ENCODE results near the gene MCC. TPM values are rescaled to one million over a fixed set of nuclear protein-coding genes. Genes with fewer than 3 reads are reported as not detected.

Gene MCC
- total RNA-seq: 100 to 1,000 TPM in 1 of 4 donors, 1 to 10 TPM in 3; 1.2 to 133 (median 8.5) TPM

DNA sequence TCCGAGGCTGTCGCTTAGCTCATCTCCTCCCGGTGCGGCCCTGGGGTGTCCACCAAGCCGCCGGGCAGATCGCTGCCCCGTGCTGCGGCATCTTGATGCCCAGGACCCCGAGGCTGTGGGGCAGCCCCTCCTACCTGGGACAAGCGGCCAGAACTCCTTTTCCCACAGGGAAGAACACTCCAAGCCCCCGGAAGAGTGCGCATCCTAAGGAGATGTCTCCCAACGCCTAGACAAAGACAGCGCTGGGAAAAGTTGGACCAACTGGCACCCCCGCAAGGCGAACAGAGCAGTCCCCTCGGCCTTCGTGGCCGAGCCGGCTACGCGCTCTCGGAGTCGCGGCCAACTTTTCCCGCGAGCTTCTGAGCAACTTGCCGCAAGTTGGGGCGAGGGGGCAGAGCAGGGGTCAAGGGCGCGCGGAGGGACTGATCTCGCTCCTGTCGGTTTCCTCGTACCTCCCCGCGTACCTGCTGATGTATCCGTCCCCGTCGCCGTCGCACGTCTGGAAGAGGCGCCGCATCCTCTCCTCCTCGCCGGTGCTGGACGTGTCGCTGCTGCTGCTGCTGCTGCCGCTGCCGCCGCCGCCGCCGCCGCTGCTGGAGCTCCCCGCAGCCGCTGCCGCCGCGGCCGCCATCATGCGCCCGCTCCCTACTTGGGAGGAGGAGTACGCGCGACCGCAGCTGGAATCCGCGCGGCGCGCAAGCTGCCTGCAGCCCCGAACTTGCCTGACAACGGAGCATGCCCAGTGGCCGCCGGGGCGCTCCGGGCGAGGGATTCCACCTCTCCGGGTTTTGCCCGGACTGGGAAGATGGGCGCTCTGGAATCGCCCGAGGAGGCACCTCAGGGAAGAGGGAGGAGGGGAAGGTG is at the start of gene MCC:
TSS of gene MCC (minus strand) at position 673 of the 864 bp plus-strand sequence.
- H3K27me3 ChIP-seq: no peaks in the 10 kb centered on the region
- H3K4me3 ChIP-seq: peak within 1 kb of the TSS; percentile 24 to 64 (median 50)
- no peaks in the 10 kb centered on the region for H3K36me3 ChIP-seq
- TF ChIP-seq, protein P1, sequence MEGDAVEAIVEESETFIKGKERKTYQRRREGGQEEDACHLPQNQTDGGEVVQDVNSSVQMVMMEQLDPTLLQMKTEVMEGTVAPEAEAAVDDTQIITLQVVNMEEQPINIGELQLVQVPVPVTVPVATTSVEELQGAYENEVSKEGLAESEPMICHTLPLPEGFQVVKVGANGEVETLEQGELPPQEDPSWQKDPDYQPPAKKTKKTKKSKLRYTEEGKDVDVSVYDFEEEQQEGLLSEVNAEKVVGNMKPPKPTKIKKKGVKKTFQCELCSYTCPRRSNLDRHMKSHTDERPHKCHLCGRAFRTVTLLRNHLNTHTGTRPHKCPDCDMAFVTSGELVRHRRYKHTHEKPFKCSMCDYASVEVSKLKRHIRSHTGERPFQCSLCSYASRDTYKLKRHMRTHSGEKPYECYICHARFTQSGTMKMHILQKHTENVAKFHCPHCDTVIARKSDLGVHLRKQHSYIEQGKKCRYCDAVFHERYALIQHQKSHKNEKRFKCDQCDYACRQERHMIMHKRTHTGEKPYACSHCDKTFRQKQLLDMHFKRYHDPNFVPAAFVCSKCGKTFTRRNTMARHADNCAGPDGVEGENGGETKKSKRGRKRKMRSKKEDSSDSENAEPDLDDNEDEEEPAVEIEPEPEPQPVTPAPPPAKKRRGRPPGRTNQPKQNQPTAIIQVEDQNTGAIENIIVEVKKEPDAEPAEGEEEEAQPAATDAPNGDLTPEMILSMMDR (IDR thresholded peaks at IDR 0.05): no peak
- TF ChIP-seq POLR2A (IDR thresholded peaks at IDR 0.05): no peak
- H3K4me1 ChIP-seq: peaks cover 0 to 21% (median 2%) of the 10 kb centered on the region in 4 donors
- H3K9me3 ChIP-seq: peaks cover 0 to 12% (median 3%) of the 10 kb centered on the region in 4 donors
- peak in 2 of 3 donors; percentile 57 to 73 for DNase-seq
- H3K27ac ChIP-seq: peak within 1 kb of the TSS in 1 of 4 donors; percentile 35

DNA sequence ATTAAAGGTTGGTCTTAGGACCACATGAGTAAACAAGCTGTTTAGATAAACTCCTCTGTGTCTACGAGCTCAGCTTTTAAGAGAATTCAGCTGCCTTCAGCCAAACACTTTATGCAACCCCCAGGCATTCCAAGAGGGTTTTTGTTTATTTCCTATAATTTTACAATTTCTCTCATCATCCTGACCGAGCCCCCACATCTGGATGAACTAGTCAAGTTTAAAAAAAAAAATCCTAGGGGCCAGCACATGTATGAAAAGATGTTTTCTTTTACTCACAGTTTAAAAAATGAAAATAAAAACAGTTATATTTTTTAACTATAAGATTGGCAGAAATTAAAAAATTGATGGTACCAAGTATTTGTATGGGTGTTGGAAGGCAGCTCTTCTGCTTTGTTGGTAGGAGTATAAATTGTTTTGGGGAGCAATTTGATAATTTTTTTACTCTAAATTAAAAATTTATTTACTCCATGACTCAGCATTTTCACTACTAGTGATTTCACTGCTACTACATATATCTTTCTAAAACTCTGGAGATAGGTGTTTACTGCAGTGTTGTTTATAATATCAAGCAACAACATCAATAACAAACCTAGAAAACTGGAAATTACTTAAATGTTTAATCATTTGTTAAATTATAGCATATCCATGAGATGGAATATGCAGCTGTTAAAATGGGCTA is 43.4 kb upstream of the MCC start:
- Histone ChIP-seq H3K27me3 (no peaks in the 10 kb centered on the region), H3K36me3 (peaks cover 0 to 36% (median 0%) of the 10 kb centered on the region in 3 donors), H3K27ac (no peak overlapping the region), H3K4me1 (no peaks in the 10 kb centered on the region), H3K4me3 (no peak overlapping the region), H3K9me3 (peaks cover 0 to 6% (median 2%) of the 10 kb centered on the region in 4 donors)
- no peak for TF ChIP-seq POLR2A (IDR thresholded peaks at IDR 0.05)
- TF ChIP-seq, protein P1 (IDR thresholded peaks at IDR 0.05): no peak
- no peak for DNase-seq

DNA sequence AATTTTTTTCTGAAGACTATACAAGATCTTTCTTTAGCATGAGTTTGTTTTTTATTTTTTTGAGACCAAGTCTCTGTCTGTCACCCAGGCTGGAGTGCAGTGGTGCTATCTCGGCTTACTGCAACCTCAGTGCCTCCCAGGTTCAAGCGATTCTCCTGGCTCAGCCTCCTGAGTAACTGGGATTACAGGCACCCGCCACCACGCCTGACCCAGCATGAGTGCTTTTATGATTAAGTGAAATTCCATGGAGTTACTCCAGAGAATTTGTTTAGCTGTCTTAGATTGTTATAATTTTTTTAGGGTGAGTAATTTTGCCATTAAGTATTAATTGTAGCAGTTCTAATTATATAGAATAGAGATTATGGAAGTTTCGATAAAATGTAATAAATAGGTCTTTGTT is 39.5 kb upstream of the MCC start:
- H3K36me3 ChIP-seq: peaks cover 0 to under 1% (median 0%) of the 10 kb centered on the region in 3 donors
- no peak overlapping the region for H3K4me3 ChIP-seq
- TF ChIP-seq, protein P1 (IDR thresholded peaks at IDR 0.05): no peak
- no peak for TF ChIP-seq POLR2A (IDR thresholded peaks at IDR 0.05)
- no peak overlapping the region for H3K27ac ChIP-seq
- H3K4me1 ChIP-seq: peaks cover 0 to 5% (median 0%) of the 10 kb centered on the region in 4 donors
- peaks cover 0 to 6% (median 2%) of the 10 kb centered on the region in 4 donors for H3K9me3 ChIP-seq
- H3K27me3 ChIP-seq: no peaks in the 10 kb centered on the region
- no peak for DNase-seq

DNA sequence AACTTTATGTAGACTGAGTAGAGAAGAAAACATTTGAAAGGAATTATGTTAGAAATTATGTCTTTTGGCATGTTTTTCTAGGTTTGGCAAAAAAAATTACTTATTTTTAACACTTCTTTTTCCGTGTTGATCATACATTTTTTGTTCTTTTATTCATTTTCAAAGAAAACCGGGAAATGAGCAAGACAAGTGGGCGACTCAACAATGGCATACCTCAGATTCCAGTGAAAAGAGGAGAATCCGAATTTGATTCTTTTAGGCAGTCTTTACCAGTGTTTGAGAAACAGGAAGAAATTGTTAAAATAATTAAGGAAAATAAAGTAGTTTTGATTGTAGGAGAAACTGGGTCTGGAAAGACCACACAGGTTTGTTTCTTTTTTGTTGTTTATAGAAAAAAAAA is 38.2 kb upstream of the MCC start:
- H3K4me1 ChIP-seq: peaks cover 0 to 5% (median 0%) of the 10 kb centered on the region in 4 donors
- no peak for TF ChIP-seq POLR2A (IDR thresholded peaks at IDR 0.05)
- TF ChIP-seq, protein P1 (IDR thresholded peaks at IDR 0.05): no peak
- no peak overlapping the region for H3K27ac ChIP-seq
- no peak overlapping the region for H3K4me3 ChIP-seq
- H3K9me3 ChIP-seq: peaks cover 0 to 6% (median 2%) of the 10 kb centered on the region in 4 donors
- DNase-seq: no peak
- H3K27me3 ChIP-seq: no peaks in the 10 kb centered on the region
- H3K36me3 ChIP-seq: no peaks in the 10 kb centered on the region

DNA sequence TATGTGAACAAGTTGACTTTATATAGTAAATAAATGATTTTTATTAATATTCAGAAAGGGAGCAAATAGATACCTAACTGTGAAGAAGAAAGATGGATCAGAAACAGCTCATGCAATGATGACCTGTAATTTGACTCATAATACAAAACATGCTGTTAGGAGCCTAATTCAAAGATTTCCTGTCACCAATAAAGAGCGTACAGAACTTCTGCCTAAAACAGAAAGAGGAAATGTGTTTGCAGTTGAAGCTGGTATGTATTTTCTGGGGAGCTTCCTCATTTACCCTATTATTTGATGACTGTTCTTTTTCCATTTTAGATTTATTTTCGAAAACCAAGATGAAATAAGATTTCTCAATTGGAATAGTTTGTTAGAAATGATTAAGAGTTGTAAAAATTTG is 36.7 kb upstream of the MCC start:
- H3K27me3 ChIP-seq: no peaks in the 10 kb centered on the region
- no peak for DNase-seq
- H3K36me3 ChIP-seq: no peaks in the 10 kb centered on the region
- H3K27ac ChIP-seq: no peak overlapping the region
- H3K9me3 ChIP-seq: no peaks in the 10 kb centered on the region
- no peak for TF ChIP-seq POLR2A (IDR thresholded peaks at IDR 0.05)
- TF ChIP-seq, protein P1 (IDR thresholded peaks at IDR 0.05): no peak
- no peak overlapping the region for H3K4me3 ChIP-seq
- peaks cover 0 to 5% (median 0%) of the 10 kb centered on the region in 4 donors for H3K4me1 ChIP-seq
